ENCODE measurements around the gene AMIGO2. TPM values are rescaled to one million over a fixed set of nuclear protein-coding genes. Genes with fewer than 3 reads are reported as not detected.

AMIGO2 gene
- total RNA-seq, 1 donor from 2014 or later, result 8.5 TPM

GRCh38 chr12:47048541-47048940 is 31.2 kb downstream of the AMIGO2 start:
- Mint-ChIP-seq H3K4me1 (no peaks in the 10 kb centered on the region), H3K4me3 (no peak overlapping the region), H3K27me3 (ENCODE audit: low read depth) (no peaks in the 10 kb centered on the region), H3K36me3 (peaks cover 8% of the 10 kb centered on the region), H3K27ac (no peak overlapping the region), H3K9me3 (peaks cover 5% of the 10 kb centered on the region)
- TF ChIP-seq, protein P1, sequence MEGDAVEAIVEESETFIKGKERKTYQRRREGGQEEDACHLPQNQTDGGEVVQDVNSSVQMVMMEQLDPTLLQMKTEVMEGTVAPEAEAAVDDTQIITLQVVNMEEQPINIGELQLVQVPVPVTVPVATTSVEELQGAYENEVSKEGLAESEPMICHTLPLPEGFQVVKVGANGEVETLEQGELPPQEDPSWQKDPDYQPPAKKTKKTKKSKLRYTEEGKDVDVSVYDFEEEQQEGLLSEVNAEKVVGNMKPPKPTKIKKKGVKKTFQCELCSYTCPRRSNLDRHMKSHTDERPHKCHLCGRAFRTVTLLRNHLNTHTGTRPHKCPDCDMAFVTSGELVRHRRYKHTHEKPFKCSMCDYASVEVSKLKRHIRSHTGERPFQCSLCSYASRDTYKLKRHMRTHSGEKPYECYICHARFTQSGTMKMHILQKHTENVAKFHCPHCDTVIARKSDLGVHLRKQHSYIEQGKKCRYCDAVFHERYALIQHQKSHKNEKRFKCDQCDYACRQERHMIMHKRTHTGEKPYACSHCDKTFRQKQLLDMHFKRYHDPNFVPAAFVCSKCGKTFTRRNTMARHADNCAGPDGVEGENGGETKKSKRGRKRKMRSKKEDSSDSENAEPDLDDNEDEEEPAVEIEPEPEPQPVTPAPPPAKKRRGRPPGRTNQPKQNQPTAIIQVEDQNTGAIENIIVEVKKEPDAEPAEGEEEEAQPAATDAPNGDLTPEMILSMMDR (IDR thresholded peaks at IDR 0.05; ENCODE audit: unreplicated experiment), result no peak
- DNase-seq (ENCODE audit: low spot score in 2 of 2, unreplicated experiment in 2 of 2), result no peak

GRCh38 chr12:47041327-47041726 is 38.4 kb downstream of the AMIGO2 start:
- TF ChIP-seq, protein P1 (IDR thresholded peaks at IDR 0.05; ENCODE audit: unreplicated experiment), result no peak
- no peak for DNase-seq (ENCODE audit: low spot score in 2 of 2, unreplicated experiment in 2 of 2)
- Mint-ChIP-seq H3K27me3 (ENCODE audit: low read depth) (no peaks in the 10 kb centered on the region), H3K36me3 (peaks cover 2% of the 10 kb centered on the region), H3K4me1 (peaks cover 7% of the 10 kb centered on the region), H3K4me3 (no peak overlapping the region), H3K9me3 (peaks cover 15% of the 10 kb centered on the region), H3K27ac (no peak overlapping the region)

- Mint-ChIP-seq H3K9me3 (peaks cover 15% of the 10 kb centered on the region), H3K4me3 (no peak overlapping the region), H3K4me1 (peaks cover 15% of the 10 kb centered on the region), H3K27ac (no peak overlapping the region), H3K36me3 (peaks cover 2% of the 10 kb centered on the region), H3K27me3 (ENCODE audit: low read depth) (no peaks in the 10 kb centered on the region)
- DNase-seq (ENCODE audit: low spot score in 2 of 2, unreplicated experiment in 2 of 2), result no peak
- TF ChIP-seq, protein P1 (IDR thresholded peaks at IDR 0.05; ENCODE audit: unreplicated experiment), result no peak
Measured at GRCh38 chr12:47039756-47040155, 40.0 kb downstream of the AMIGO2 start.

DNA sequence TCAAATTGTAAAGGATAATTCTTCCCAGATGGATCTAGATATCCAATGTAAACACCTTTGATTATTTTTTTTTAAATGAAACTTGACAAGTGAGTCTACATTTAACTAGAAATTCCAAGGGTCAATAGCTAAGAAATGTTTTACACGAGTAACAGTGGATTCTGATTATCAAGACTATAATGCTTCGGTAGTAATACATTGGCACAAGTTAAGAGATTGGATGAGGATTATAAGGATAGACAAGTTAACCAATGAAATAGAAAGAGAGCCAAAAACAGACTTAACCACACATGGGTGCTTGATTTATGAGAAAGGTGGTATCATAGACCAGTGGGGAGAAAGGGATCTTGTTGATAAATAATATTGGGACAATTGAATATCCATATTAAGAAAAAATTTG is 40.7 kb downstream of the AMIGO2 start:
- no peaks in the 10 kb centered on the region for H3K27me3 Mint-ChIP-seq (ENCODE audit: low read depth)
- peaks cover 15% of the 10 kb centered on the region for H3K9me3 Mint-ChIP-seq
- H3K27ac Mint-ChIP-seq, result no peak overlapping the region
- H3K4me3 Mint-ChIP-seq, result no peak overlapping the region
- TF ChIP-seq, protein P1 (IDR thresholded peaks at IDR 0.05; ENCODE audit: unreplicated experiment), result no peak
- peaks cover 2% of the 10 kb centered on the region for H3K36me3 Mint-ChIP-seq
- no peak for DNase-seq (ENCODE audit: low spot score in 2 of 2, unreplicated experiment in 2 of 2)
- peaks cover 22% of the 10 kb centered on the region for H3K4me1 Mint-ChIP-seq

DNA sequence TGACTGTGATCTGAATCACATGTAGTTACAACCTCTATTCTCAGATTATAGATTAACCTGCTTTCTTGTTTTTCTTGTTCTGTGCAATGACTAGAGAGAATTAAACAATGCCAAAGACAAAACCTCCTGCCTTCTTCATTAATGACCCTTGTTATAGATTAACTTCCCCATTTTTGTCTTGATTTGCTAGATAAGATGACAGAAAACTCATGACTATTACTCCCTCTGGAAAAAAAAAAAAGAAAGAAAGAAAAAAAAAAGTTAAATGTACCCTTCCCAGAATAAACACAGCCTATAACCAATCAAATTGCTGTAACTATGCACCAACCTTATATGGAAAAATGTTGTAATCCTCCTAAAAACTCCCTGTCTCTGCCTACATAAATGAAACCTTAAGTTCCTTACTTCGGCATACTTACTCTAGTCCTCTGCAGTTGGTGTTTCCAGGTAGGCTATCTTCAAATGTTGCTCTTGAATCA is 41.5 kb downstream of the AMIGO2 start:
- DNase-seq (ENCODE audit: low spot score in 2 of 2, unreplicated experiment in 2 of 2), result no peak
- Mint-ChIP-seq H3K27me3 (ENCODE audit: low read depth) (no peaks in the 10 kb centered on the region), H3K9me3 (peaks cover 15% of the 10 kb centered on the region), H3K36me3 (peaks cover 2% of the 10 kb centered on the region), H3K4me3 (no peak overlapping the region), H3K27ac (peak overlapping the region; percentile 85), H3K4me1 (peaks cover 28% of the 10 kb centered on the region)
- TF ChIP-seq, protein P1 (IDR thresholded peaks at IDR 0.05; ENCODE audit: unreplicated experiment), result no peak

GRCh38 chr12:47035484-47035883 is 44.3 kb downstream of the AMIGO2 start:
- no peak for DNase-seq (ENCODE audit: low spot score in 2 of 2, unreplicated experiment in 2 of 2)
- TF ChIP-seq, protein P1 (IDR thresholded peaks at IDR 0.05; ENCODE audit: unreplicated experiment), result no peak
- H3K36me3 Mint-ChIP-seq, result no peaks in the 10 kb centered on the region
- H3K9me3 Mint-ChIP-seq, result peaks cover 12% of the 10 kb centered on the region
- H3K27ac Mint-ChIP-seq, result no peak overlapping the region
- H3K27me3 Mint-ChIP-seq (ENCODE audit: low read depth), result no peaks in the 10 kb centered on the region
- no peak overlapping the region for H3K4me3 Mint-ChIP-seq
- peaks cover 36% of the 10 kb centered on the region for H3K4me1 Mint-ChIP-seq

Measured in mesothelial cell of epicardium (in vitro differentiated cells).